GM11168 (cell line): Measurements from ENCODE around the gene PPP1R16B.
"Not testable (repeated sequence)": the region's sequence is repeated elsewhere in the genome, so short reads cannot be mapped to it uniquely, and the experiment has no call there.

Experiments used
- in situ Hi-C: fragments of 300-500 bp; cut with MboI; formaldehyde crosslinking; loops from one replicate; pipeline ENCODE4 v1.12.0; 2022; ENCODE audit warnings: low sequenced_read_pairs; ENCODE audit not compliant: unreplicated experiment

Gene PPP1R16B

DNA sequence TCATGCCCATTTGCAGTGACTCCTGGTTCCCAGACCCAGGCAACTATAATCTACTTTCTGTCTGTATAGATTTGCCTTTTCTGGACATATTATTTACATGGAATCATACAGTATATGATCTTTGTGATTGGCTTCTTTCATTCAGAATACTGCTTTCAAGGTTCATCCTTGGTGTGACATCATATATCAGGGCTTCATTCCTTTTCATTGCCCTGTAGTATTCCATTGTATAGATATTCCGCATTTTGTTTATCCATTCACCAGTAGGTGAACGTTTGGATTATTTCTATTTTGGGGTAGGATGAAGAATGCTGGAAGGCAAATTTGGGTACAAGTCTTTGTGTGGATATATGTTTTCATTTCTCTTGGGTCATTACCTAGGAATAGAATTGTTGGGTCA is 36.1 kb downstream of the PPP1R16B start:
- in situ Hi-C loops: no loop called here

DNA sequence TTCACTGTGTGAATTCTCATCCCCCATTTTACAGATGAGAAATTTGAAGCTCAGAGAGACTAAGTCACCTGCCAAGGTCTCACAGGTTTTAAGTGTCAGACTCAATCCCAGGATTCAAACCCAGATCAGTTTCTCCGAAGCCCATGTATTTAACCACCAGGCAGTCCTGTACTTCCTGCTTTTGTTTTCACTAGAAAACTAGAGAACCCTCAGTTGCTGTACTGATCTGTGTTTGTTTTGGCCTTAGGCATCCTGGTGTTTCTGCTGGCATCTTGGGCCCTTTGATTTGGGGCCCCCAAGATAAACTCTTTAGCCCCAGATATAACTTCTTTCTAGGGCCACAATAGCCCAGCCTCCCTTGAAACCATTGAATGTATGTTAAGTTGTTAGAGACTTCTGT is 36.5 kb downstream of the PPP1R16B start:
- in situ Hi-C loops: no loop called here

DNA sequence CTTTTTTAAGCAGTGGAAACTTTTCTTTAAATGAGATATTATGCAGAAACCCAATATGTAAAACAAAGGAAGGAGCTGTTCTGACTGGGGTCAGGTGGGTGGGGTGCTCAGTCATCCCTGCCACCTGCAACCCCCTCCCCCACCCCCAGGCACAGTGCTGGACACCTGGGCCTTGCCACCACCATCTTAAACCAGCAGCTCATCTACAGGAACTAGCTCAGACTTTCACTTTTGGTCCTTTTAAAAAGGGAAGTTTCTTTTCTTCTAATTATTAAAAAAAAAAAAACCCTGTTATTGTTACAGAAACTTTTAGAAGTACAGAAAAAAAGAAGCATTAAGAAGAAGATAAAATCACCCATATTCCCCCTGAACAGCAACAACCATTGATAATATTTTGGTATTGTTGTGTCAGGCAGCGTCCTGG is 37.1 kb downstream of the PPP1R16B start:
- in situ Hi-C loops: no loop called here

DNA sequence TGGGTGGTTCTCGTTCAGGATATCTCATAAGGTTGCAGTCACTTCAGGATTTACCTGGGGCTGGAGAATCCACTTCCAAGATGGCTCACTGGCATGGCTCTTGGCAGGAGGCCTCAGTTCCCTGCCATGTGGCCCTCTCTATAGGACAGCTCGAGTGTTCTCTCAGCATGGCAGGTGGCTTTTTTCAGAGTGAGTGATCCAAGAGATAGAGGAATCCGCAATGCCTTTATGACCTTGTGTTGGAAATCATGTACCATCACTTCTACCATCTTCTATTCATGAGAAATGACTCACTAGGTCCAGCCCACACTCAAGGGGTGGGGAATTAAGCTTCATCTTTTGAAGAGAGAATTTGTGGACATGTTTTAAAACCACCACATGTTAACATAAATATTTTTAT is 37.8 kb downstream of the PPP1R16B start:
- in situ Hi-C loops: no loop called here

DNA sequence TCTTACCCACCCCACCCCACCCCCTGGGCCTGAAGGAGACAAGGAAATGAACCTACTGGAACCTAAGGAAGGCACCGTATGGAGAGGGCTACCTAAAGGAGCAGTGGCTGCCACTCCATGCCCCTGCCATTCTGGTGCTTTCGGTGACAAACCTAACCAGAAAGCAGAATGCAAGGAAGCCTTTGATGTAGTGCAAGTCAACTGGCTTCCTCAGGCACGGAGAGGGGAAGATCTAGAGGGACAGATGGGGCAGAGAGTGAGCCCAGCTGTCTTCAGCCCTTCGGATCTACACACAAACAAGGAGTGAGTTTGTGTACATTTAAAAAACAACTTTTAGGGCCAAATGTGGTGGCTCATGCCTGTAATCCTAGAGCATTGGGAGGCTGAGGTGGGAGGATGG is 39.5 kb downstream of the PPP1R16B start:
- in situ Hi-C loops: no loop called here

DNA sequence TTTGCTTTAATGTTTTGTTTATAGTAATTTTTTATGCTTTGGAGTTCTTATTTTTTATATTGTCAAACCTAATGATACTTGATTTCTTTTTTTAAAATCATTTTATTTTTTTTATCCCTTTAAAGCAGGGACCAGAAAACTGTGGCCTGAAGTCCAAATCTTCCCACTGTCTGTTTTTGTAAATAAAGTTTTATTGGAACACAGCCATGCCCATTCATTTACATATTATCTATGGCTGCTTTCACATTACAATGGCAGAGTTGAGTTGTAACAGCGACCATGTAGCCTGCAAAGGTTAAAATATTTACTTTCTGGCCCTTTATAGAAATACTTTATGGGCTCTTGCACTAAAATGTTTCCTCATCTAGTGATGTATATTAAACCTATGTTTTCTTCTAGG is 42.3 kb downstream of the PPP1R16B start:
- in situ Hi-C loops: no loop called here

DNA sequence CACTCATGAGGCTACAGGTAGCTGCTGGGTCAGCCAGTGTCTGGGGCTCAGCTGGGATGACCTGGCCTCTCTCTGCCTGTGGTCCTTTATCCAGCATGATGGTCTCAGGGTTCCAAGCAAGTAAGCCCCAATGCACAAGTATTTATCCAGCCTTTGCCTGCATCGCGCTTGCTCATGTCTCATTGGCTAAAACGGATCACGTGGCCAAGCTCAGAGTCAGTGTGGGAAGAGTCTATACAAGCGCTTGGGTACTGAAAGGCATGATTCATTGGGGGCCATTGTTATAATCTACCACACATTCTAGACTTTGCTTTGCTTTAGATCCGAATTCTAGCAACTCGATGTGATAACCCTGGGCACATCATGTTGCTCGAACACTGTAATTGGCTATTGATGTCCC is 48.3 kb downstream of the PPP1R16B start:
- in situ Hi-C loops: no loop called here

DNA sequence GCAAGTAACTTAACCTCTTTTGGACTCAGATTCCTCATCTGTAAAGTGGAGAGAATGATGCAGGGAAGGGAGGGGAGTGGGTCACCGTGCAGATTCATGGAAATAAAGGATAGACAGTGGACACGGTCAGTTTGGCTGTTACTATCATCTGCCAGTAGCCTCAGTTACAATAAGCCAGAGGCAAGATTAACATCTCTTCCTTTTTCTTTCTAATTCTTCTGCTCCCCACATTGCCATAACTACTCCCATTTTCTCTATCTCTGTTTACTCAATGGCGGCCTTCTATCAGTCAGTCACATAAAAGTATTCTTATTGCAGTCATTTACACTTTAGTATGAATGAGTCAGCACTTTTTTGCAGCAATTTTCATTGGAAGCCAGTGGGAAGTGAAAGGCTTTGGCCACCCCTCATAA is 49.2 kb downstream of the PPP1R16B start:
- in situ Hi-C loops: no loop called here

DNA sequence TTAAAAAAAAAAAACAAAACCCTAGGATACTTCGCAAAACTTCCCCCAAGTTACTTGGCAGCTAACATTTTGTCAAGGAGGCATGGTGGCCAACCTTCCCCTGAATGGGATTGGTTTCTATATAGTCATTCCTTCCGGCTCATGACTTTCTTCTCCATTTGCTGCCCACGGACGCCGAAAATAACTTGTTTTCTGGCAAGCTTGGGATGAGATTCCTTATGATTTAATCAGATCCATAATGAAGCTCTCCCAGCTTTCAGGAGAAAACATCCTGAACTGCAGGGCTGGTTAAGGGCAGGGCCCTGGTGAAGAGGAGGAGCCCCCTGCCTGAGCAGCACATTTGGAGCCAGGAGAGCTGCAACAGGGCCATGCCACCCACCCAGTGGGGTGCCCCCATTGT is 49.9 kb downstream of the PPP1R16B start:
- in situ Hi-C loops: no loop called here

DNA sequence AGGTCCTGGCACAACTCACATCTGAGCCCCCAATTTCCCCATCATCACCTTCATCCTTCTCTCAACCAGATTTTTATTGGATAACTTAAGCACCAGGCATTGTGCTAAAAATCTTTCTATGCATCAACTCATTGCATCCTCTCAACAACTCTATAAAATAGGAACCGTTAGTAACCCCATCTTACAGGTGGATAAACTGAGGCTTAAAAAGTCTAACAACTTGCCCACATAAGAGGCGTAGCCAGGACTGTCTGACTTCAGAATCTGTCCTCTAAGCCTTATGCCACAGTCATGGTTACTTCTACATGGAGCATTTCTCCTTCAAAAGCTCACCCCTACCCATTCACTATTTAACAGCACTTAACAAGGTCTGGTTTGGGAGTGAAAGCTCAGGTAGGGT is 51.1 kb downstream of the PPP1R16B start:
- in situ Hi-C loops: no loop called here

DNA sequence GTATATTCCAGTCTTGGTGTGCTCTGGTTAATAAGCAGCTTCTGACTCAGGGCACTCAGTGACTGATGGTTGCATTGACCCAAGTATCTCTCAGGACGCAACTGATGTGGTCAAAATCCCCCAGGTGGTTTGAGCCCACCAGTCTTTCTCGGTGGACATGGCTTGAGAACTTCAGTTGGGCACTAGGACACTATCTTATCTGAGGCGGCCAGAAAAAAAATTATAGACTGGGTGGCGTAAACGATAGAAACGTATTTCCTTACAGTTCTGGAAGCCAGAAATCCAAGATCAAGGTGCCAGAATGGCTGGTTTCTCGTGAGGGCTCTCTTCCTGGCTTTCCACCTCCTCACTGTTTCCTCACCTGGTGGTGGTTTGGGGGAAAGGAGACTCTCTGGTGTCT is 52.2 kb downstream of the PPP1R16B start:
- in situ Hi-C loops: no loop called here

DNA sequence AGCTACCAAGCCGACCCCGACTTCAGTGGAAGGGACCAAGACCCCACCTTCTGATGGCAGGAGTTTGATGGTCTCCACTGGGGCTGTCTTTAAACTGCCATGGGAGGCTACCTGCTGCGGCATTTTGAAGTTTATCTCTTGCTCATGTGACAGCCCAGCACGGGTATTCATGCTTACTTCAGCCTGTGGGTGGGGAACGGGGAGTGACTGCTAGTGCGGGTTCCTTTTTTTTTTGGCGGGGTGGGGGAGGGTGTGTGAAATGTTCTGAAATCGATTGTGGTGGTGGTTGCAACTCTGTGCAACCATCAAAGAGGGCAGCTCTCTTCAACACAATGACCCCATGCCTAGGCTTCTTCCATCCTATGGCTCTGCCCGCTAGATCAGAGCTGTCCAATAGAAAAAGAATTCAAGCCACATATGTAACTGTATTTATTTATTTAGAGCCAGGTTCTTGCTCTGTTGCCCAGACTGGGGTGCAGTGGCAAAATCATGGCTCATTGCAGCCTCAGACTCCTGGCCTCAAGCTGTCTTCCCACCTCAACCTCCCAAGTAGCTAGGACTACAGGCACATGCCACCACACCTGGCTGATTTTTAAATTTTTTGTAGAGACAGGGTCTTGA is 53.7 kb downstream of the PPP1R16B start:
- in situ Hi-C loops: no loop called here

DNA sequence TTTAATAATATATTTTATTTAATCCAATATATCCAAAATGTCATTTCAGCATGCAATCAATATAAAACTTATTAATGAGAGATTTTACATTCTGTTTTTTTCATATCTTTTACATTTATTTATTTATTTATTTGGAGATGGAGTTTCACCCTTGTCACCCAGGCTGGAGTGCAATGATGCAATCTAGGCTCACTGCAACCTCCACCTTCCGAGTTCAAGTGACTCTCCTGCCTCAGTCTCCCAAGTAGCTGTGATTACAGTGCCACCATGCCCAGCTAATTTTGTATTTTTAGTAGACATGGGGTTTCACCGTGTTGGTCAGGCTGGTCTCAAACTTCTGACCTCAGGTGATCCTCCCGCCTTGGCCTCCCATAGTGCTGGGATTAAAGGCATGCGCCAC is 54.4 kb downstream of the PPP1R16B start:
- in situ Hi-C loops: not testable (repeated sequence)

DNA sequence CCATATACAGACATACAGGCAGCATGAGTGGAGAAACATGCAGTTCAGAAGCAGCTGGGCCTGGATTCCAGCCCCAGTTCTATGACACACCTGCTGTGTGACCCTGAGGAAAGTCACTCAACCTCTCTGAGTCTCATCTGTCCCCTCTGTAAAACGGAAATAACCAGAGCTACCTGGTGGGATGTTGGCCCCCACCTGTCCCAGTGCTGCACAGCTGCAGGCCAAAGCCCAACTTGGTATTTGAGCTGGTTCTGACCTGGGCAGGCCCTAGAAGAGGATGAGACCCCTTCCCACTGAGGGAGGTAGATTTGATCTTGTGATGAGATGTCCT is 55.5 kb downstream of the PPP1R16B start:
- in situ Hi-C loops: no loop called here

DNA sequence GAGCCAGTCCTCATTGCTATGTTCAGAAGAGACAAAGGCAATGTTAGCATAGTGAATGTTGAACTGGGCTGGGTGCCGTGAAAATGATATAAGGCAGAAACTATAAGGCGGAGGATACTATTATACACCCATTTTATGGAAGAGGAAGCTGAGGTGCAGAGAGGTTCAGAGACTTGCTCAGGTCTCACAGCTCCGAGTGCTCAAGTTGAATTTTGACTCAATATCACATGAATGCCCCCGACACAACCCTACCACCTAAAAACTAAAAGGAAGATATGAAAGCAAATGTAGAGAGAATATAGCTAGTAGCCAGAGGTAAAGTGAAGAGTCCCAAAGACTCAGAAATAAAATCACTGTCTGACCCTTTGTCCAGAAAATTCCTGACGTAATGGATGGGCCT is 56.7 kb downstream of the PPP1R16B start:
- in situ Hi-C loops: no loop called here

DNA sequence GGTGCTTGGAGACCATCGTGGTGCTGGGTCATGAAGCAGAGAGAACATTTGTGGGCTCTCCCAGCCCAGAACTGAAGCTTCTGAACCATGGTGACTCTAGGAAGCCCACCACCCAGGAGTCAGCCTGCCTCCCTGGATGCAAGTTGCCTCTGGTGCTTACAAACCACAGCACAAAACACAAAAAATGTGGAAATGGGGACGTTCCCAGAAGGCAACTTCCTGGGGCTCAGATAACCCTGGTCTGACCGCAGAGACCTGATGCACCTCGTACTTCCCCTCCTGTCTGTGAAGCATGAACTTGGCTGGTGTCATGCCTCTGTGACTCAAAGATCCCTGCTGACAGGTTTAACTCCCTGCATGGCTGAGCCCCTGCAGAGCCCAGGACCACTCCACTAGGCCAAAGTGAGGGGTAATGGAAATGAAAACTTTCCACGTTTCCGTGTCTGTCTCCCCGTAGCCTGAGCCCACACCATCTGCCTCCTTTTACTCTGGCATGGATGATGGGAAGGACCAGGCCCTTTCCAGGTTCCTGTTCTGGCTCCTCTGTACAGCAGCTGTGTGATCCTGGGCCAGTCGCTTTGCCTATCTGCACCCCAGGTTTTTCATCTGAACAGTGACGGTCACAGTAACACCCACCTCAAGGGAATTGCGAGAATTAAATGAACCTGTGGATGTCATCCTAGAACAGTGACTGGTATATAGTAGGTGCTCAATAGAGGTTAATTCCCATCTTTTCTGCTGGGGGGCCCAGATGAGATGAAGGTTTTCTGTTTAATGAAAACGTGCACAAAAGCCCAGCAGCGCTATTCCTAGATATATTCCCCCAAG is 57.7 kb downstream of the PPP1R16B start:
- in situ Hi-C loops: no loop called here

DNA sequence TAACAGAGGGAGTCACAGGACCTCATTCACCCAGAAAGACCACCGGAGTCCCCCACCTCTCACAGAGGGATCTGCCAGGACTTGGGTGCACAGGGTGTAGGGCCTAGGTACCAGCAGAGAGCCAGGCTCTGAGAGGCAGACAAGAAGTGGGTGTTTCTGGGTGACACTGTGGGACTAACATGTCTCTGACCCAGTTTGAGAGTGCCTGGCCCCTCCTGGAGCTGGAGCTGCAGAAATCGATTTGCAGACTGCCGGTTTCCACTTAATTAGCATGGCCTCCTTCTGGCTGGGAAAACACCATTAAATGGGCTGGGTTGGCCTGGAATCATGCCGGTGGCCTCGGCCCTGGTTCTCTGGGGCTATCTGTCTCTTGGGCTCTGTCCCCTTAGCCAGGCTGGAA is 59.2 kb downstream of the PPP1R16B start:
- in situ Hi-C loops: no loop called here

DNA sequence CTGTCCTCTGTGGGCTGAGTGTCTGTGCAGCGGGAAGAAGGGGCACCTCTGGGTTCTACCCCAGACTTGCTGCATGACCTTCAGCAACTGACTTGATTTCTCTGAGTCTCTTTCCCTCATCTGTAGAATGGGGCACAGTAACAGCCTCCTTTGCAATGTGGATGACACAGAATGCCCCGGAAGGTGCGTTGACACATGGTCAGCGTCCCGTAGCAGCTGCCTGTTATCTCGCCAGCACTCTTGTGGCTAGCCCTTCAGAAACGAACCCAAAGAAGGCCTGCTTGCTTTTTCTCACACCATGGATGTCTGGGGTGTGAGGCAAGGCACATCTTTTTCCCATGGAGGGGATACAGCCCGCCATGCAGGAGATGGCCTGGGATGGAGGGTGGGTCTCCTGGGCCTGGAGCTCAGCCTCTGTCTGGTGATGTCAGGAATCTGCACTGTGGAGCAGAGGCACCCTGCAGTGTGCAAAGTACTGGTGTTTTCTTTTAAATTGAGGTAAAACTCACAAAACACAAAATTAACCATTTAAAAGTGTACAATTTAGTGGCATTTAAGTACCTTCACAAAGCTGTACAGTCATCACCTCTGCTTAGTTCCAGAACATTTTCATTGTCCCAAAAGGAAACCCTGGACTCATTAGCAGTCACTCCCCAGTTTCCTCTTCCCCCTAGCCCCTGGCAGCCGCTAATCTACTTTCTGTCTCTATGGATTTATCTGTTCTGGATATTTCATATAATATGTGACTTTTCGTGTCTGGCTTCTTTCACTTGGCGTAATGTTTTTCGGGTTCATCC is 61.0 kb downstream of the PPP1R16B start:
- in situ Hi-C loops: no loop called here

DNA sequence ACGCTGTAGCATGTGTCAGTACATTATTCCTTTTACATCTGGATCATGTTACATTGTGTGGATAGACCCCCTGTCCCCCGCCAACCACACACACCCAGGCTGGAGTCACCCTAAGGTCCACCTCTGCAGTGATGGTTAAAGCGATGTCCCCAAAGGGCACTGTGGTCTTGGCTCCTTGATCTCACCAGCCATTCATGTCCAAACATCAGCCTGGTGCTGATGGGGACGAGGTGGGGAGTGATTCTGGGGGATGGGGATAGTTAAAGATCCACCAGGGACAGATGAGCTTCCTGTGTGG is 61.5 kb downstream of the PPP1R16B start:
- in situ Hi-C loops: no loop called here

DNA sequence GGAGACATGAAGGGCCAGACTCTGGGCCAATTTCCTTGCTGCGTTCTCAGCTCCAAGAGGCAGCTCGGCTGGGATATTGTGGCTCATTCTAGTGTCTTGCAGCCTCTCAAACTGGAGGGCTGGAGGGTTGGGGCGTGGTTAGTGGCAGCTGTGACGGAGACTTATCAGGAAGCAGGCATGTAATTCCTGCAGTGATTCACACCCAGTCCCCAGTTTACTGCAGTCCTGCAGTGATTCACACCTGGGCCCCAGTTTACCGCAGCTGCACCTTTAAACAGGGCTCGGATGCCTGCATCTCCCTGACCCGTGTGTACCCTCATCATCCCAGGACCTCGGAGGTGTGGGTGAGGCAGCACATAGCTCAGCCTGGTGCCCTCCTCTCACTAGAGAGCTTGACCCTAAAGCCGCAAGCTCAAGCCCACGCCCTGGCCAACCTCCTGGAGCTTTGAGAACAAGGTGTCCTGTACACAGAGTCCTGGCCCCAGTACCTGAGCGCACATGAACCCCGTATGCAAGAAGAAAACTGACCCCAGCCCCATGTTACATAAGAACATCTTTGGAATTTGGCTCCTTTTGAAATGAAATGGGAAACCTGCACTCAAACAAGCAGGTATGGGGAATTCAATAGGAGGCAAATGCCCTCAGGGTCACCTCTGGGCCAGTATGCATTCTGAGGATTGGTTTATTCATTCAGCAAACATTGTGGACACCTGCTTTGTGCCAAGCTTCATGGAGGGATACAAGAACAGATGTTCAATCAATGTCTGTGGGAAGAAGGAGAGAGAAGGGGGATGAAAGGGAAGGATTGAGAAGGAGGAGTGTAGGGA is 65.4 kb downstream of the PPP1R16B start:
- in situ Hi-C loops: no loop called here

DNA sequence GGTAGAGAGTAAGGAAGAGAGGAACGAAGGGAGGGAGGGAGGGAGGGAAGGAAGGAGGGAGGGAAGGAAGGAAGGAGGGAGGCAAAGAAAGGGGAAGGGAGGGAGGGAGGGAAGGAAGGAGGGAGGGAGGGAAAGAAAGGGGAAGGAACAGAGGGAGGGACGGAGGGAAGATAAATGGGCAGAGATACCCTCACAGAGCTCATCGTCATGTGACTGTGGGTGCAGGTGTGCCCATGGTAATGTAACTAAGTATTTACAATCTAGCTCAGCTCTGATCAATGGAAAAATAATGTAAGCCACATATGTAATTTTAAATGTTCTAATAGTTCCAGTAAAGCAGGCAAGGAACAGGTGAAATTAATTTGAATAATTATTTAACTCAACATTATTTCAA is 66.1 kb downstream of the PPP1R16B start:
- in situ Hi-C loops: no loop called here
